Stimulated activated CD8-positive, alpha-beta memory T cell treated with anti-CD3 and anti-CD28 coated beads, Interleukin-7, amount 100 ng/mL, for 48 hours (primary cell): ENCODE results near the gene MRPL28.
"Not testable (repeated sequence)": the region's sequence is repeated elsewhere in the genome, so short reads cannot be mapped to it uniquely, and the experiment has no call there.

Experiments used
- DNase-seq, 2 donors: peaks; one replicate each; pipeline ENCODE4 v3.0.0-alpha.2; 2020; ENCODE audit warnings: low read depth in 1 of 2; ENCODE audit errors: extremely low read depth in 1 of 2

Gene MRPL28

GRCh38 chr16:370443-370842 is at the start of gene MRPL28:
MRPL28 (minus strand) TSS chr16:370538; CDS start chr16:370218, 320 bp downstream.
- peak; percentile 79 to 90 for DNase-seq

- DNase-seq = not testable (repeated sequence)
These were observed 44.8 kb upstream of the MRPL28 start for GRCh38 chr16:415170-415498.

GRCh38 chr16:414395-415169 is 44.2 kb upstream of the MRPL28 start:
- no peak for DNase-seq

GRCh38 chr16:411576-412265 is 41.4 kb upstream of the MRPL28 start:
- DNase-seq = no peak

- DNase-seq = no peak
These were observed 40.3 kb upstream of the MRPL28 start for GRCh38 chr16:410516-411178.

- DNase-seq = no peak
These were observed 36.9 kb upstream of the MRPL28 start for GRCh38 chr16:407253-407652.

GRCh38 chr16:405548-406506 is 35.5 kb upstream of the MRPL28 start:
- DNase-seq = no peak

GRCh38 chr16:404971-405486 is 34.7 kb upstream of the MRPL28 start:
- no peak for DNase-seq

- peak; percentile 95 to 97 for DNase-seq
These were observed 31.4 kb upstream of the MRPL28 start, which contains the start of gene DECR2 for GRCh38 chr16:401468-402348. DECR2 (plus strand) TSS chr16:401885; CDS start chr16:401964, 79 bp downstream.

GRCh38 chr16:400061-400591 is 29.8 kb upstream of the MRPL28 start:
- no peak for DNase-seq

- DNase-seq = no peak
These were observed 29.1 kb upstream of the MRPL28 start for GRCh38 chr16:399340-400019.

GRCh38 chr16:398561-399339 is 28.4 kb upstream of the MRPL28 start:
- no peak for DNase-seq

GRCh38 chr16:397736-398332 is 27.5 kb upstream of the MRPL28 start:
- no peak for DNase-seq

GRCh38 chr16:397135-397661 is 26.9 kb upstream of the MRPL28 start, which contains the start of gene NME4:
NME4 (plus strand) TSS chr16:397199; CDS start chr16:397223, 24 bp downstream.
- DNase-seq = no peak

- no peak for DNase-seq
These were observed 26.3 kb upstream of the MRPL28 start for GRCh38 chr16:396605-397004.

- DNase-seq = no peak
These were observed 25.9 kb upstream of the MRPL28 start for GRCh38 chr16:396199-396598.

GRCh38 chr16:392450-393030 is 22.2 kb upstream of the MRPL28 start:
- peak in 1 of 2 donors; percentile 48 for DNase-seq
